Left lobe of liver (tissue), 2 donors: ENCODE measurements around the gene NUP58. TPM values are rescaled to one million over a fixed set of nuclear protein-coding genes. Genes with fewer than 3 reads are reported as not detected.

Source experiments
- ATAC-seq: fragments of 200-7000 bp; cut with Tn5 transposase; one replicate; pipeline ENCODE4 v1.9.1; 2020; ENCODE audit warnings: mild to moderate bottlenecking, moderate library complexity
- DNase-seq: peaks from one replicate; pipeline ENCODE4 v3.0.0-alpha.2; 2020; ENCODE audit warnings: low spot score
- total RNA-seq: library from RNA; stranded (reverse); gene quantifications from one replicate; pipeline ENCODE4 v1.2.1, GENCODE V29; 2021
- donor health status: DM: no; HTN: no; CAD: no; lungs with moderate emphysema.
- donor health status: DM: no; HTN: yes; CAD: no.

The NUP58 gene
- total RNA-seq, 1 donor from 2014 or later = 14.3 TPM

DNA sequence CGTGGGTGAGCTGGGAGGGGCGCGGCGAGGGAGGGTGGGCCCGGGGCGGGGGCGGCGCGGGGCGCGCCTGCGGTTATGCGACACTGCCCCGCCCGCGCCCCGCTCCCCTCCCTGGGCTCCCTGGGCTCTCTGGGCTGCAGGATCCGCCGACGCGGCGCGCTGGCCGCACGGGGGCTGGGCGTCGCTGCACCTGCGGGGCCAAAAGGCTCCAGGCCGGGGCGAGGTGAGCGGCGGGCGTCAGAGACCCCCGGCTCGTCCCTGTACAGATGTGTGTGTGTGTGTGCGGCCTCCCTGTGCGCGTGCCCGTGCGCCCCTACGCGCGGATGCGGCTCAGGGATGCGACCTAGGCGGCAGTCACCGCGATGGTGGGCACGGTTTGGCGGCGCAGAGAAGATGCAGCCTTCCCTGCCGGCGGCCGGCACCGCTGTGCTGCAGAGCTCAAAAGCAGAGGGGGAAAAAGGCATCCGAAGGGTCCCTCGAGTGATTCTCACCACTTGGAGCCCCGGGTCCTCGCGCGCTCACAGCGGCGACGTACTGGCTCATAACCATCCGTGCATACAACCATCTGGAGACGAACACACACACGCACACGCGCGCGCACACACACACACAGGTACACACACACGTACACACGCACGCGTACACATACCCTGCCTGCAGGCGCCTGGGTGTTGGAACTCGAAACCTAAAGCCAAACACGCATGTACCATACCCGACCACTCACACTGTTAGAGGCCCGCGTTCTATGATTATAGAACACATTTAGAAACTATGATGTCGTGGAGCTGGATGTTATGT lies 71.1 kb downstream of the NUP58 start:
- ATAC-seq (no peak), DNase-seq (no peak)

DNA sequence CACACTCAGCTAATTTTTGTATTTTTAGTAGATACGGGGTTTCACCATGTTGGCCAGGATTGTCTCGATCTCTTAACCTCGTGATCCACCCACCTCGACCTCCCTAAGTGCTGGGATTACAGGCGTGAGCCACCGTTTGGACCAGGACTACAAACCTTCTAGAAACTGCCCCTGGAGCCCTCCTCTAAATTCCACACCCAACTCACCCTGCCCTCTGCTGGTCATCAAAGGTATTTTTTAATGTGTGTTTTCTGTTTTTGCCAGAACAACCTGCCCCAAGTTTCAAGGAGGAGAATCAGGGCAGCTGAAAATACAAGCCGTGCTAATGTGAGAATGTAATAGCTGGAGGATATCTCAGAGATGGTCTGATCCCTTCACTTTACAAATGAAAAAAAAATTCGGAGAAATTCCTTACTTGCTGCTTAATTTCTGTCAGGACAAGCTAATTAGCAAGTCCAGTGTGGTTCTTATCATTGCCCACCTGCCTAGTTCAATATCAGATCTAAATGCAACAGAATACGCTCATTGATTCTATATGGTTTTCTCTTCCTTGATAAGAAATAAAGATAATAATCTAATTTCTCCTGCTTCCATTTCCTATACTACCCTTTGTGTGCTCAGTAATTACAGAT lies 74.4 kb downstream of the NUP58 start:
- ATAC-seq (peak; percentile 91), DNase-seq (no peak)

DNA sequence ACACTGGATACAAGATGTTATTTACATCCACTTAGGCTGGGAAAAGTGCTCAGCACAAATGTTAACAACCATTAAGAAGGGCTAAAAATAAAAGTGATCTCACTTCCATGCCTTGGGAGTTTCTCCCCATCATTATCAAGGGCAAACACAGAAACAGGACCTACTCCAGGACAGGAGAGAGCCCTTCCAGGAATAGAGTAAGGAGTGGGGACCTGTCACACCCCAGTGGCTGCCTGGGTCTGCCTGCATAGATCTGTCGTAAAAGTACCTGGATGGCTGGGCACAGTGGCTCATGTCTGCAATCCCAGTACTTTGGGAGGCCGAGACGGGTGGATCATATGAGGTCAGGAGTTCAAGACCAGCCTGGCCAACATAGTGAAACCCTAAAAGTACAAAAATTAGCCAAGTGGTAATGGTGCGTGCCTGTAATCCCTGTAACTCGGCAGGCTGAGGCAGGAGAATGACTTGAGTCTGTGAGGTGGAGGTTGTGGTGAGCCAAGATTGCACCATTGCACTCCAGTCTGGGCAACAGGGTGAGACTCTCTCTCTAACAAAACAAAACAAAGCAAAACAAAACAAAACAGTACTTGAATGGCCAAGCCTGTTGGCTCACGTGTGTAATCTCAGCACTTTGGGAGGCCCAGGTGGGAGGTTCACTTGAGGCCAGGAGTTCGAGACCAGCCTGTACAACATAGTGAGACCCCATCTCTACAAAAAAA lies 76.0 kb downstream of the NUP58 start:
- DNase-seq (no peak), ATAC-seq (no peak)

DNA sequence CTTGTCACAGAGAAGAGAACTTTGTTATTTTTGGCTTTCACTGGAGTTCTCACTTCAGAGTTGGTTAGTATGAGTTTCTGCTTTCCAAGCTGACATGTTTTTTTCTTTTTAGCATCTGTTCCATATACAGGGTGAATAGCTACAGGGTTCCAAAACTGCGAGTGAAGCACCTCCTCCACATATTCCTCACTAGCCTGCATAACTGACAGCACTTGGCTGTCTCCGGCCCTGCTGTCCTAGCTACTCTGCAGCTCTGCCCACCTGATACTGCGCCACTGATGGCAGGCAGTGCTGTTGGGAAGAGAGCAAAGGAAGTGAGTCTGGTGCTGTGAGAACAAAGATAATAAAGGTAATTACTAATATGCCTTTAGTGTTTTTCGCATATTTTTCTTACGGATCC lies 77.1 kb downstream of the NUP58 start:
- ATAC-seq = no peak
- no peak for DNase-seq

DNA sequence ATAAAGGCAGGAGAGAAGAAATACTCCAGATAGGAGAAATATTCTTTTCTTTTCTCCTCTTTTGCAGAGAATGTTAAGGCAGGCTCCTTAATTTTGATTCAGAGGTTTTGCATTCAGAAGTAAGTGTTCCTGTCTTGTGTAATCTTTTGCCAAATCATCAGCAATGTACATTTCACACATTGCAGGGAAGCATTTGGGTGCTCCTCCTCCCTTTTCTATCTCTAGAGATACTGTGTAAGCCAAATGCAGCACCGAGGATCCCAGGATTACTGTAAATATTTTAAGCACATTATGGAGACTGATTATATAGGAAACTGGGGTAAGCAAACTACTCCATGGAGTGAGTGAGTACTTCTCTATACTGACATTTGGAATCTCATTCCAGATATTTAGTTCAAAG lies 77.6 kb downstream of the NUP58 start:
- DNase-seq (no peak), ATAC-seq (no peak)

DNA sequence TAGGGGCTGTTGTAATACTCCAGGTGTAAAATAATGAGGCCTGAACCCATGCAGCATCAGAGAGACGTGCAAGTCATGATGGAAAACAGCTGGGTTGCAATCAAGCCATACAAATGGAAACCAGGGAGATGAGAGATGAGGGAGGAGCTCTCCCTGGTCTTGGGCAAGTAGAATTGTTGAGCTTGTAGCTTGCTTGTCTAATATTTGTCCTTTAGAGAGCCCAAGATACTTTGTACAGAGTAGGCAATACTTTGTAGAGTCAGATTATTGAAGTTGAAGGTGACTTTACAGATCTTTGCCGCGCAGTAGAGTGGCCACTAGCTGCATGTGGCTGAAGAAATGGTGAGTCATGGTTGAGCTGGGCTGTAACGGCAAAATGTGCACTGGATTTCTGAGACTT lies 78.7 kb downstream of the NUP58 start:
- no peak for ATAC-seq
- no peak for DNase-seq

DNA sequence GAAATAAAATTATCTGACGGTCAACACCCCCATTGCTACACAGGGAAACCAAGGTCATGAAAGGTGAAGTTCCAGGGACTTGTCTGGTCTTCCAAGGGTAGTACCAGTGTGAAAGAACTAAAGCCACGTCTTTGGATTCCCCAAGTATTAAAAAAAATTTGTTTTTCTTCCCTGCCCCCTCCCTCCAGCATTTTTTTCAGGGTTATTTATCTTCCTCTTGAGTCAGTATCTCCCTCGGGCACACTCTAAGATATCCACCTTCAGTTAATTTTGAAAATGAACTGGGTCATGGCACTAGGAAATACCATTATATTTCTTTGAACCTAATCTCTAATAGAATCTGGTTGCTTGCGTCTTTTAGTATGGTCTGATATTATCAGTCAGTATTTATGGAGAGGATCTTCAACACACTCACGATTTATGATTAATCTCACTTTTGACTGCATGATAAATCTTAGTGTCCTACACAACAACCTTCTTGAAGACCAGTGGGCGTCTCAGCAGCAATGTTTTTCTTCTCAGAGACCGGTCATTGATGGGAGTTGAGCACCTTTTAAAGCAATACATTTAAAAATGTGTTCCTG lies 79.4 kb downstream of the NUP58 start:
- no peak for DNase-seq
- no peak for ATAC-seq

DNA sequence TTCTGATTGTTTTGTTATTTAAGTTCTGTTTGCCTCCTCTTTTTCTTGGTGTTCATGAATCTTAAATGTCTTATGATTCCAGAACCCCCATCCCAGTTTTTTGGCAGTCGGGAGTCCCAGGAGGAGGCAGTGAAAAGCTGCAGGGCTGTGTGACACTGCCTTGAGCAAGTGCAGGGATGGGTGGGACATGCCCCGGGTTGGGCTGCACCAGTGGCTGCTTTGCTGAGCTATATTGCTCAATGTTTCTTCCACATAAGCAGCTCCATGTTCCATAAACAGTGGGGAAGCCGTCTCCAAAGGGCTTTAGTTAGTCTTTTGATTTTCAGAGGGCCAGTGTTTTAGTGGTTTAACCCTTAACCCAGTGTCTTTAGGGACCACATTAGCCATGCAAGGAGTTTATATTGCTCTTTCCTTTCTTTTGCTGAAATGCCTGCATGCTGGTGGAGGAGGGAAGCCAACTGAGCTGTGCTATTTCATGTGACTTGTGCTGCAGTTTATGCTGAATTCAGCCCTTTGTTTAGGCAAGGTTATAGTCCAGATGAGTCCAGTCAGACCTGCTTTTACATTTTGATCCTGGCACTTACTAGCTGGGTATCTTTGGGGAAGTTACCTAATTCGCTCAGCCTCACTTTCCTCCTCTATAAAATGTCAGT lies 83.5 kb downstream of the NUP58 start:
- DNase-seq = no peak
- ATAC-seq = no peak

DNA sequence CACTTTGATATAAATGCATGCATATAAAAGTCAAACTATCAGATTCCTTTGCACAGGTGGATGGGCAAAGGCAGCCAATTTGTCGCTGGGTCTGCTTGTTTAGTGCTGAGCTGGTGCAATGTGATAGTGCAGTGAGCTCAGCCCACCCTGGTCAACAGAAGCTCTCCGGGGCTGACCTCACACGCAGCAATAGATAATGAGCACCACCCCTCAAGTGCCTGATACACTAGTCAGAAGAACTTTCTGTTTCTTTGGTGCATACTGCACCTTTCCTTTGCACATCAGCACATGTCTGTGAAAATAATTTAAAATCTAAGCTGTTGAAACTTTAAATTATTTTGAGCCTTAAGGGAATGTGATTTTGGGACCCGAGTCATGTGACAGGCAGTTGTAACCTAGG lies 90.5 kb downstream of the NUP58 start:
- ATAC-seq (no peak), DNase-seq (no peak)

Other genes with a start within 250 kb of the NUP58 start
- gene PABPC3, start 205.5 kb upstream of the NUP58 start, total RNA-seq = 0.10 TPM
- gene AMER2, start 129.3 kb upstream of the NUP58 start, total RNA-seq = not detected
- 4.8 TPM for gene MTMR6, start 14.1 kb upstream of the NUP58 start, total RNA-seq
- gene ATP8A2, start 70.3 kb downstream of the NUP58 start, total RNA-seq = not detected